ENCODE data around the gene E2F4. TPM values are rescaled to one million over a fixed set of nuclear protein-coding genes. Genes with fewer than 3 reads are reported as not detected.

E2F4 gene
- total and polyA plus RNA-seq, 2 of the 8 experiments (the other 6 are each of a cell fraction or from before 2014, with no cell fraction given) = 79.9 to 157 TPM

DNA sequence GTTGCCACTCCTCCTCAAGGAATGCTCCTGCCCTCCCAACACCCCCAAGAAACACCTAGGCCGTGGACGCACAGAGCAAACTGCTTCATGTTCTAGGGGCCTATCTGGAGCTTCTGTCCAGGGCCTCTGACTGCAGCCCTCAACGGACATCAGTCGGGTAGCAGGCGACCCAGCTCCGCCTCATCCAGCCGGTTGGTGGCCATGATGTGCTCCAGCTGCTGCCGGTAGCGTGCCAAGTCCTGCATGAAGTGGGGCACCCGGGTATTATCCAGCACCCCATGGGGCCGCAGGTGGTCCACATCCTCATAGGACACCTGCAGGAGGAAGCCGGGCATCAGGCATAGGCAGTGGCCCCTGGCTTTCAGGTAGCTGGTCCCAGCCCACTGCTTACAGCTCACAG lies 15.3 kb upstream of the E2F4 start:
- Histone ChIP-seq H3K36me3 (ENCODE audit: control insufficient read depth in 2 of 4, insufficient read depth in 4 of 4, low read length in 3 of 4) (no peaks in the 10 kb centered on the region), H3K4me2 (ENCODE audit: insufficient read depth in 1 of 2, low read depth in 2 of 2, low read length in 2 of 2) (no peak overlapping the region), H4K91ac (replicated peaks; ENCODE audit: insufficient read length, low read length) (no peak overlapping the region), H2BK12ac (ENCODE audit: low read depth, low read length) (no peak overlapping the region), H3K56ac (replicated peaks; ENCODE audit: insufficient read length, low read depth, low read length) (no peak overlapping the region), H3K79me2 (ENCODE audit: control insufficient read depth in 1 of 2, insufficient read depth in 2 of 2, low read length in 2 of 2) (no peaks in the 10 kb centered on the region), H3K27me3 (replicated peaks in 1 of 4; ENCODE audit: control insufficient read depth in 3 of 4, extremely low read depth in 1 of 4, insufficient read depth in 3 of 4, low read length in 3 of 4) (peaks cover 38 to 66% (median 63%) of the 10 kb centered on the region in 4 experiments), H2BK5ac (ENCODE audit: low read depth, low read length) (no peak overlapping the region), H2BK20ac (ENCODE audit: low read length) (no peak overlapping the region), H2BK120ac (replicated peaks; ENCODE audit: low read depth, low read length) (no peak overlapping the region), H3K79me1 (ENCODE audit: low read depth, low read length) (no peaks in the 10 kb centered on the region), H4K8ac (ENCODE audit: extremely low read depth, insufficient read depth, low read length) (no peak overlapping the region), H3K4me1 (replicated peaks in 1 of 4; ENCODE audit: control insufficient read depth in 3 of 4, insufficient read depth in 4 of 4, low read length in 3 of 4) (peaks cover 0 to 24% (median 21%) of the 10 kb centered on the region in 4 experiments; a peak in 5 of 7 replicates), H4K5ac (ENCODE audit: insufficient read length, low read depth, low read length) (no peak overlapping the region), H4K20me1 (replicated peaks in 1 of 2; ENCODE audit: control insufficient read depth in 1 of 2, insufficient read depth in 2 of 2, low read length in 2 of 2) (peaks cover 7 to 24% of the 10 kb centered on the region in 2 experiments), H3K9ac (replicated peaks in 1 of 4; ENCODE audit: extremely low read depth in 1 of 4, low read depth in 3 of 4, low read length in 3 of 4) (no peak overlapping the region), H3K4me3 (ENCODE audit: extremely low read depth in 1 of 4, insufficient read depth in 2 of 4, low read depth in 3 of 4, low read length in 4 of 4) (no peak overlapping the region), H2AFZ (ENCODE audit: low read length) (no peak overlapping the region), H3K23ac (ENCODE audit: insufficient read length) (no peak overlapping the region), H3K23me2 (ENCODE audit: low read depth, low read length) (peaks cover 17% of the 10 kb centered on the region), H3K9me3 (ENCODE audit: insufficient read depth in 2 of 2, low read depth in 1 of 2, low read length in 1 of 2) (no peaks in the 10 kb centered on the region), H2AK5ac (ENCODE audit: low read depth, low read length) (no peak overlapping the region), H2BK15ac (ENCODE audit: low read length) (no peak overlapping the region), H3K27ac (ENCODE audit: low read depth, low read length) (no peak overlapping the region), H3K18ac (ENCODE audit: extremely low read depth, low read length) (no peak overlapping the region), H3K4ac (replicated peaks; ENCODE audit: insufficient read length, low read depth, low read length) (no peak overlapping the region), H3K14ac (ENCODE audit: insufficient read length) (no peak overlapping the region)
- WGBS, 2 experiments (ENCODE audit: extremely low coverage in 1 of 2, insufficient coverage in 1 of 2, insufficient read length in 1 of 2, insufficient replicate concordance in 2 of 2, low coverage in 1 of 2, low lambda C conversion rate in 2 of 2, missing lambda C conversion rate in 1 of 2) = 88% methylated on average over 12 of the region's 12 CpGs; no CpG with 5 or more reads in 1 of the 2 experiments
- DNase-seq (ENCODE audit: low read depth in 1 of 2, low spot score in 2 of 2) (no peak), FAIRE-seq (no peak)
- POLR2A ChIA-PET (ENCODE audit: partially characterized antibody) = interaction anchor here (1.1 to 7.3 kb wide), 7 partner anchors 10 to 158 kb away, joined by 3 to 59 read pairs (median 7); partner anchors contain the start of genes B3GNT9, FBXL8, HSF4 and TRADD
- CTCF ChIA-PET (ENCODE audit: partially characterized antibody) = interaction anchor here (0.6 to 19.3 kb wide), 10 partner anchors 8 to 248 kb away, joined by 3 to 291 read pairs (median 6); partner anchors contain the start of genes B3GNT9, ELMO3, EXOC3L1 and FBXL8
- TF ChIP-seq CREB1 (IDR thresholded peaks at IDR 0.05) = no peak
- no peak for TF ChIP-seq ASH2L (IDR thresholded peaks at IDR 0.05; ENCODE audit: low read length)
- TF ChIP-seq SIRT6 (IDR thresholded peaks at IDR 0.05; ENCODE audit: low read length) = no peak
- TF ChIP-seq ZNF274 (IDR thresholded peaks at IDR 0.05; ENCODE audit: borderline replicate concordance, extremely low read depth, low read length) = no peak
- no peak for TF ChIP-seq KDM1A (IDR thresholded peaks at IDR 0.05; ENCODE audit: borderline replicate concordance, low read length)
- TF ChIP-seq, protein P1, sequence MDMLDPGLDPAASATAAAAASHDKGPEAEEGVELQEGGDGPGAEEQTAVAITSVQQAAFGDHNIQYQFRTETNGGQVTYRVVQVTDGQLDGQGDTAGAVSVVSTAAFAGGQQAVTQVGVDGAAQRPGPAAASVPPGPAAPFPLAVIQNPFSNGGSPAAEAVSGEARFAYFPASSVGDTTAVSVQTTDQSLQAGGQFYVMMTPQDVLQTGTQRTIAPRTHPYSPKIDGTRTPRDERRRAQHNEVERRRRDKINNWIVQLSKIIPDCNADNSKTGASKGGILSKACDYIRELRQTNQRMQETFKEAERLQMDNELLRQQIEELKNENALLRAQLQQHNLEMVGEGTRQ (IDR thresholded peaks at IDR 0.05; ENCODE audit: low read length) = no peak
- TF ChIP-seq SIX5 (IDR thresholded peaks at IDR 0.05; ENCODE audit: low read depth, low read length) = no peak
- no peak for TF ChIP-seq EGR1 (IDR thresholded peaks at IDR 0.05; ENCODE audit: borderline replicate concordance, low read depth, low read length)
- TF ChIP-seq KDM4A (IDR thresholded peaks at IDR 0.05; ENCODE audit: low read depth, low read length, severe bottlenecking) = no peak
- TF ChIP-seq CHD2 (IDR thresholded peaks at IDR 0.05; ENCODE audit: low read length) = no peak
- TF ChIP-seq MAFK (IDR thresholded peaks at IDR 0.05; ENCODE audit: low read depth, low read length) = no peak
- no peak for TF ChIP-seq SP2 (IDR thresholded peaks at IDR 0.05; ENCODE audit: low read length)
- no peak for TF ChIP-seq EP300 (IDR thresholded peaks at IDR 0.05; ENCODE audit: borderline replicate concordance in 1 of 2, low read depth in 2 of 2, low read length in 2 of 2)
- TF ChIP-seq GTF2F1 (IDR thresholded peaks at IDR 0.05; ENCODE audit: borderline replicate concordance, low read depth, low read length) = no peak
